K562 (cell line): ENCODE results near the gene PMVK. TPM values are rescaled to one million over a fixed set of nuclear protein-coding genes. Genes with fewer than 3 reads are reported as not detected.

ENCODE experiments used
- BCL6 ChIP-seq: fragments of 250-450 bp; sonication (Bioruptor Pico); IDR thresholded peaks from 2 replicates; pipeline ENCODE4 v1.4.0; 2020
- BMI1 ChIP-seq: fragments of 150-350 bp; IDR thresholded peaks from 2 replicates; pipeline ENCODE4 v1.6.1; 2014; ENCODE audit warnings: low read length
- CBX8 ChIP-seq: fragments of 200-600 bp; sonication (generic); IDR thresholded peaks from 2 replicates; pipeline ENCODE4 v1.6.1; 2012; ENCODE audit warnings: borderline replicate concordance, mixed run types, low read depth, mild to moderate bottlenecking, moderate library complexity, mixed read lengths, low read length, control low read depth, inconsistent platforms; ENCODE audit not compliant: poor library complexity, severe bottlenecking; ENCODE audit errors: extremely low read depth
- CEBPB ChIP-seq: fragments of 450-650 bp; IDR thresholded peaks from 2 replicates; pipeline ENCODE4 v1.6.1; 2016; ENCODE audit warnings: missing genetic modification characterization, missing compliant biosample characterization
- CREM ChIP-seq: IDR thresholded peaks from 2 replicates; pipeline ENCODE4 v1.6.1; 2014; ENCODE audit warnings: antibody characterized with exemption, low read depth
- ETV6 ChIP-seq, 3 experiments: fragments of 150-350 bp in 1 of 3; sonication (generic) in 1 of 3; formaldehyde crosslinking in 1 of 3; IDR thresholded peaks; 2 replicates each; pipeline versions ENCODE4 v1.6.1 to v1.8.0; 2014 to 2022; ENCODE audit warnings: borderline replicate concordance in 2 of 3, low read depth in 2 of 3, antibody characterized with exemption in 1 of 3, low read length in 1 of 3, mild to moderate bottlenecking in 1 of 3, missing genetic modification reagents in 1 of 3
- OTX1 ChIP-seq: fragments of 450-650 bp; formaldehyde crosslinking; IDR thresholded peaks from 2 replicates; pipeline ENCODE4 v1.4.0; 2022; ENCODE audit warnings: mild to moderate bottlenecking
- PHB2 ChIP-seq: fragments of 450-650 bp; IDR thresholded peaks from 2 replicates; pipeline ENCODE4 v1.6.1; 2017; ENCODE audit warnings: low read depth
- POLR2AphosphoS5 ChIP-seq: IDR thresholded peaks from 2 replicates; pipeline ENCODE4 v1.6.1; 2011; ENCODE audit warnings: mild to moderate bottlenecking, low read depth, low read length, moderate library complexity; ENCODE audit not compliant: control insufficient read depth, insufficient read depth
- RBM15 ChIP-seq: fragments of 200-400 bp; formaldehyde crosslinking; IDR thresholded peaks from 2 replicates; pipeline ENCODE4 v1.6.1; 2018; ENCODE audit warnings: mild to moderate bottlenecking, low read length, moderate library complexity; ENCODE audit not compliant: insufficient read depth
- RBM39 ChIP-seq: fragments of 200-400 bp; formaldehyde crosslinking; optimal IDR thresholded peaks from 2 replicates; pipeline ENCODE3; 2018; ENCODE audit warnings: low read depth, low read length
- STAT5A ChIP-seq: IDR thresholded peaks from 2 replicates; pipeline ENCODE4 v1.6.1; 2012; ENCODE audit warnings: low read length, inconsistent platforms, borderline replicate concordance
- TAF1 ChIP-seq: IDR thresholded peaks from 2 replicates; pipeline ENCODE4 v1.6.1; 2011; ENCODE audit warnings: mild to moderate bottlenecking, low read length, moderate library complexity; ENCODE audit not compliant: insufficient read depth, control insufficient read depth, severe bottlenecking; ENCODE audit errors: extremely low read depth
- TEAD4 ChIP-seq, 2 experiments: sonication (generic) in 1 of 2; formaldehyde crosslinking in 1 of 2; IDR thresholded peaks; 2 replicates each; pipeline versions ENCODE4 v1.6.1 to v1.8.0; 2012 to 2022; ENCODE audit warnings: borderline replicate concordance in 1 of 2, inconsistent platforms in 1 of 2, low read length in 1 of 2, mild to moderate bottlenecking in 1 of 2, missing genetic modification reagents in 1 of 2
- ZNF146 ChIP-seq: IDR thresholded peaks from one replicate; pipeline ENCODE4 v1.6.1; 2018; ENCODE audit warnings: missing compliant biosample characterization; ENCODE audit not compliant: unreplicated experiment
- ZNF589 ChIP-seq: fragments of 200-800 bp; sonication (Bioruptor generic); IDR thresholded peaks from 2 replicates; pipeline ENCODE4 v1.6.1; 2016; ENCODE audit warnings: low read depth, missing genetic modification characterization, missing compliant biosample characterization
- polyA plus RNA-seq, 8 experiments: library from polyadenylated mRNA; depleted of rRNA in 4 of 8; stranded (reverse) in 5 of 8; unstranded in 3 of 8; fragments of >200 nt; fragmentation: Nextera tagmentation in 2 of 8; fragmentation: Illumina TruSeq in 1 of 8; extraction: Ambion mirVana in 2 of 8; extraction: Trizol in 1 of 8; gene quantifications; 2 replicates each; pipeline versions ENCODE4 v1.2.1 to v1.2.3, GENCODE V29; 2011 to 2014; ENCODE audit warnings: inconsistent platforms in 1 of 8, missing spikeins in 1 of 8
- total RNA-seq, 7 experiments: library from RNA; depleted of rRNA in 6 of 7; stranded (reverse); fragments of >200 nt in 6 of 7; fragmentation: Illumina TruSeq in 2 of 7; extraction: Trizol in 2 of 7; gene quantifications; 2 replicates each; pipeline versions ENCODE4 v1.2.1 to v1.2.3, GENCODE V29; 2011 to 2021; ENCODE audit warnings: low replicate concordance in 1 of 7
- TF ChIP-seq, protein P1 (sequence below), 2 experiments: fragments of 450-650 bp; formaldehyde crosslinking in 1 of 2; IDR thresholded peaks; 2 replicates each; pipeline versions ENCODE4 v1.4.0 to v1.6.1; 2014 to 2020; ENCODE audit warnings: mild to moderate bottlenecking in 2 of 2, borderline replicate concordance in 1 of 2, low read depth in 1 of 2

PMVK gene
- total and polyA plus RNA-seq, 9 of the 15 experiments (the other 6 are each of a cell fraction or from before 2014, with no cell fraction given) = 1.1 to 15.3 (median 6.3) TPM

DNA sequence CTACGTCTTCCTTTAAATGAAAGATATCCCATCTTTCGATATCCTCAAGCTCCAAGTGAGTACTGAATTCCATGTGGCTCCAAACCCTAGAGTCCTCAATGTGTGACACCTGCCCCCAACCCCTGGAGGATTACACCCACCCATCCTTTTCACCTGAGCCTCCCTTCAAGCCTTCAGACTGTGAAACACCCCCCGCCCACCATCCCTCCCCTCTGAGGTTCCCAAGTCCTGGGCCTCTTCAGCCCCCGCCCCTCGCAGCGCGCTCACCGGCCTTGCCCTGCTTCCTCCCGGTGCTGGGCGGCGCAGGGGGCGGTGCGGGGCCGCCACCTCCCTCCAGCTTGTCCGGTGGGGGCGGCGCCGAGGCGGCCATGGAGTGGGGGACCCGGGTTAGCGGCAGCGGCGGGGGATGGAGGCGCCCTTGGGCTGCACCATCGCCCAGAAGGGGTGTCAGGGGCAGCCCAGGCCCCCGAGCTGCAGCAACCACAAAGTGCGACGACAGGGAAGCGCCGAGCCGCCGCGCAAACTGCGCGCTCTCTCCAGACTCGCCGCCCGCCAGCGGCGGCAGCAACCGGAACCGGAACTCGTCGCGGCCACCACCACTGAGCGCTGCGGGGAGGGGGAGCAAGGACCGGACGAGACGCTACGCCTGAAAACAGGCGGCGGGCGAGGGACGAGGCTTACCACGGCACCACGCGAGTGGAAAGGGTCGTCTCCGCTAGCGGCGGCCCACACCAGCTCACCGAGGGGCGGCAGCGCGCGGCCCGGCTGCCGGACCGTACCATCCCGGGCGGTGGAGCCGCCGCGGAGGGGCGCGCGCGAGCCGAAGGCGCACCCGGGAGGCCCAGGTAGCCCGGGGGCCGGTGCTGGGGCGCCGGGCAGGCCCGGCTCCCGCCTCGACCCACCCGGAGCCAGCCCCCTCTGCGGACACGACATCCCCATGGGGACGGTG, 25.0 kb upstream of the PMVK start, which contains the start of gene PYGO2 (continued):
- TF ChIP-seq, protein P1, sequence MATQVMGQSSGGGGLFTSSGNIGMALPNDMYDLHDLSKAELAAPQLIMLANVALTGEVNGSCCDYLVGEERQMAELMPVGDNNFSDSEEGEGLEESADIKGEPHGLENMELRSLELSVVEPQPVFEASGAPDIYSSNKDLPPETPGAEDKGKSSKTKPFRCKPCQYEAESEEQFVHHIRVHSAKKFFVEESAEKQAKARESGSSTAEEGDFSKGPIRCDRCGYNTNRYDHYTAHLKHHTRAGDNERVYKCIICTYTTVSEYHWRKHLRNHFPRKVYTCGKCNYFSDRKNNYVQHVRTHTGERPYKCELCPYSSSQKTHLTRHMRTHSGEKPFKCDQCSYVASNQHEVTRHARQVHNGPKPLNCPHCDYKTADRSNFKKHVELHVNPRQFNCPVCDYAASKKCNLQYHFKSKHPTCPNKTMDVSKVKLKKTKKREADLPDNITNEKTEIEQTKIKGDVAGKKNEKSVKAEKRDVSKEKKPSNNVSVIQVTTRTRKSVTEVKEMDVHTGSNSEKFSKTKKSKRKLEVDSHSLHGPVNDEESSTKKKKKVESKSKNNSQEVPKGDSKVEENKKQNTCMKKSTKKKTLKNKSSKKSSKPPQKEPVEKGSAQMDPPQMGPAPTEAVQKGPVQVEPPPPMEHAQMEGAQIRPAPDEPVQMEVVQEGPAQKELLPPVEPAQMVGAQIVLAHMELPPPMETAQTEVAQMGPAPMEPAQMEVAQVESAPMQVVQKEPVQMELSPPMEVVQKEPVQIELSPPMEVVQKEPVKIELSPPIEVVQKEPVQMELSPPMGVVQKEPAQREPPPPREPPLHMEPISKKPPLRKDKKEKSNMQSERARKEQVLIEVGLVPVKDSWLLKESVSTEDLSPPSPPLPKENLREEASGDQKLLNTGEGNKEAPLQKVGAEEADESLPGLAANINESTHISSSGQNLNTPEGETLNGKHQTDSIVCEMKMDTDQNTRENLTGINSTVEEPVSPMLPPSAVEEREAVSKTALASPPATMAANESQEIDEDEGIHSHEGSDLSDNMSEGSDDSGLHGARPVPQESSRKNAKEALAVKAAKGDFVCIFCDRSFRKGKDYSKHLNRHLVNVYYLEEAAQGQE (IDR thresholded peaks at IDR 0.05; ENCODE audit: borderline replicate concordance) = peak; percentile 52
- TF ChIP-seq, protein P1 (CRISPR knock-in tag; IDR thresholded peaks at IDR 0.05; ENCODE audit: low read depth) = peak; percentile 88
- TF ChIP-seq TAF1 = peak; percentile 55
- no peak for TF ChIP-seq CBX8
- TF ChIP-seq TEAD4 (IDR thresholded peaks at IDR 0.05; ENCODE audit: low read length) = no peak
- no peak for TF ChIP-seq TEAD4 (CRISPR knock-in tag; IDR thresholded peaks at IDR 0.05; ENCODE audit: borderline replicate concordance)
- TF ChIP-seq STAT5A = no peak
- TF ChIP-seq PHB2 = no peak
- no peak for TF ChIP-seq BCL6 (CRISPR knock-in tag)
- no peak for TF ChIP-seq ZNF589 (CRISPR knock-in tag)
- TF ChIP-seq CREM = peak; percentile 47; the same call in 1 of the 2 replicates
- no peak for TF ChIP-seq CEBPB (tag)
- peak; percentile 66 for TF ChIP-seq POLR2AphosphoS5
- no peak for TF ChIP-seq ZNF146 (CRISPR knock-in tag)
- no peak for TF ChIP-seq RBM15
- TF ChIP-seq ETV6 (IDR thresholded peaks at IDR 0.05; ENCODE audit: borderline replicate concordance in 1 of 2, low read depth in 2 of 2, low read length in 1 of 2) = no peak
- no peak for TF ChIP-seq ETV6 (CRISPR knock-in tag; IDR thresholded peaks at IDR 0.05; ENCODE audit: borderline replicate concordance)
- no peak for TF ChIP-seq RBM39
- no peak for TF ChIP-seq BMI1
- TF ChIP-seq OTX1 (CRISPR knock-in tag) = 0 out of 2 replicates have a peak, but pooled peaks have one; percentile 60
